ENCODE results near the gene ZNF682. TPM values are rescaled to one million over a fixed set of nuclear protein-coding genes. Genes with fewer than 3 reads are reported as not detected.

ZNF682 gene
- total and polyA plus RNA-seq, 2 of the 13 experiments (the other 11 are each of a cell fraction or from before 2014, with no cell fraction given): 2.0 to 7.2 TPM

GRCh38 chr19:20077791-20078463 lies 38.6 kb upstream of the ZNF682 start, which contains the start of gene ZNF90 (continued):
- 0 out of 2 replicates have a peak, but pooled peaks have one; percentile 26 for TF ChIP-seq CTCF (CRISPR knock-in tag; IDR thresholded peaks at IDR 0.05)
- TF ChIP-seq SAP130 (CRISPR knock-in tag; IDR thresholded peaks at IDR 0.05; ENCODE audit: low read depth): peak; percentile 64
- no peak for TF ChIP-seq ATF5 (CRISPR knock-in tag; IDR thresholded peaks at IDR 0.05; ENCODE audit: low read depth)
- no peak for TF ChIP-seq GFI1 (CRISPR knock-in tag; IDR thresholded peaks at IDR 0.05; ENCODE audit: borderline replicate concordance)
- TF ChIP-seq ZFYVE20 (CRISPR knock-in tag; IDR thresholded peaks at IDR 0.05; ENCODE audit: borderline replicate concordance, low read depth): no peak
- no peak for TF ChIP-seq ZC3H4 (CRISPR knock-in tag; IDR thresholded peaks at IDR 0.05; ENCODE audit: borderline replicate concordance)
- TF ChIP-seq KDM4B (CRISPR knock-in tag; IDR thresholded peaks at IDR 0.05): no peak
- no peak for TF ChIP-seq ZNF839 (CRISPR knock-in tag; IDR thresholded peaks at IDR 0.05; ENCODE audit: borderline replicate concordance)
- no peak for TF ChIP-seq ASH2L (IDR thresholded peaks at IDR 0.05; ENCODE audit: insufficient read length, low read depth, low read length)
- peak; percentile 75; the same call in 1 of the 2 replicates for TF ChIP-seq BORCS8-MEF2B (CRISPR knock-in tag; IDR thresholded peaks at IDR 0.05)
- no peak for TF ChIP-seq ZNF724P (CRISPR knock-in tag; IDR thresholded peaks at IDR 0.05; ENCODE audit: borderline replicate concordance)
- TF ChIP-seq THAP8 (CRISPR knock-in tag; IDR thresholded peaks at IDR 0.05; ENCODE audit: borderline replicate concordance): no peak
- TF ChIP-seq ZNF782 (CRISPR knock-in tag; IDR thresholded peaks at IDR 0.05; ENCODE audit: borderline replicate concordance): no peak
- TF ChIP-seq USF2 (IDR thresholded peaks at IDR 0.05; ENCODE audit: low read depth, low read length): peak; percentile 55
- peak; percentile 65; the same call in 1 of the 2 replicates for TF ChIP-seq USF2 (CRISPR knock-in tag; IDR thresholded peaks at IDR 0.05; ENCODE audit: borderline replicate concordance)
- TF ChIP-seq ZKSCAN1 (IDR thresholded peaks at IDR 0.05; ENCODE audit: low read length): no peak
- TF ChIP-seq ZNF383 (CRISPR knock-in tag; IDR thresholded peaks at IDR 0.05; ENCODE audit: borderline replicate concordance): no peak
- peak; percentile 39 for TF ChIP-seq YY1 (IDR thresholded peaks at IDR 0.05; ENCODE audit: insufficient read depth, insufficient replicate concordance, low read depth, low read length)
- TF ChIP-seq SSRP1 (CRISPR knock-in tag; IDR thresholded peaks at IDR 0.05): no peak
- peak; percentile 80 for TF ChIP-seq SP2 (CRISPR knock-in tag; IDR thresholded peaks at IDR 0.05)
- TF ChIP-seq TCF7 (IDR thresholded peaks at IDR 0.05; ENCODE audit: low read depth): no peak
- TF ChIP-seq CERS6 (CRISPR knock-in tag; IDR thresholded peaks at IDR 0.05): no peak
- TF ChIP-seq PAX8 (CRISPR knock-in tag; IDR thresholded peaks at IDR 0.05; ENCODE audit: borderline replicate concordance): no peak
- no peak for TF ChIP-seq RELA (CRISPR knock-in tag; IDR thresholded peaks at IDR 0.05)
- peak; percentile 24; the same call in 1 of the 2 replicates for TF ChIP-seq HDAC1 (CRISPR knock-in tag; IDR thresholded peaks at IDR 0.05)

Data from HepG2 (cell line).